Left lung (tissue), 10 donors: ENCODE data around the gene GTF2IRD1. TPM values are rescaled to one million over a fixed set of nuclear protein-coding genes. Genes with fewer than 3 reads are reported as not detected.
"Not testable (repeated sequence)": the region's sequence is repeated elsewhere in the genome, so short reads cannot be mapped to it uniquely, and the experiment has no call there.

Experiments
- ATAC-seq: fragments of 200-7000 bp; cut with Tn5 transposase; one replicate; pipeline ENCODE4 v1.9.1; 2020; ENCODE audit warnings: moderate library complexity
- DNase-seq, 4 donors: peaks; one replicate each; pipeline ENCODE4 v3.0.0-alpha.2; 2013 to 2020
- H3K27ac ChIP-seq, 2 donors: fragments of 200-600 bp; sonication (generic) in 1 of 2; one replicate each; pipeline versions ENCODE4 v1.5.0 to v1.8.0; 2020 to 2021
- H3K27me3 ChIP-seq, 2 donors: fragments of 200-600 bp; sonication (generic) in 1 of 2; one replicate each; pipeline versions ENCODE4 v1.5.0 to v1.8.0; 2020 to 2021
- H3K36me3 ChIP-seq, 2 donors: fragments of 200-600 bp; sonication (generic) in 1 of 2; one replicate each; pipeline versions ENCODE4 v1.5.0 to v1.8.0; 2020 to 2021
- H3K4me1 ChIP-seq, 2 donors: fragments of 200-600 bp; one replicate each; pipeline ENCODE4 v1.8.0; 2021
- H3K4me3 ChIP-seq, 2 donors: fragments of 200-600 bp; sonication (generic) in 1 of 2; one replicate each; pipeline versions ENCODE4 v1.5.0 to v1.8.0; 2020 to 2021; ENCODE audit warnings: mild to moderate bottlenecking in 1 of 2
- H3K9me3 ChIP-seq, 2 donors: fragments of 200-600 bp; sonication (generic) in 1 of 2; one replicate each; pipeline versions ENCODE4 v1.5.0 to v1.8.0; 2020 to 2021
- intact Hi-C, 2 donors: fragments of 100-400 bp; cut with DNase I; formaldehyde crosslinking; loops; one replicate each; pipeline versions ENCODE4 v1.11.2 to v1.14.2; 2022
- polyA plus RNA-seq, 6 donors: library from polyadenylated mRNA; unstranded; fragments of 120-200 nt; gene quantifications; one replicate each; pipeline ENCODE4 v1.2.1, GENCODE V29; 2013; ENCODE audit not compliant: insufficient read length in 6 of 6
- total RNA-seq, 2 donors: library from RNA; stranded (reverse); fragmentation: NEBNext Ultra II Directional; extraction: Animal tissue kit (Norgen Biotek cat#: 25700); gene quantifications; one replicate each; pipeline ENCODE4 v1.2.1, GENCODE V29; 2021
- TF ChIP-seq, protein P1 (sequence below), 2 donors: fragments of 200-600 bp; sonication (generic) in 1 of 2; IDR thresholded peaks; one replicate each; pipeline versions ENCODE4 v1.5.0 to v1.8.0; 2021; ENCODE audit warnings: antibody characterized with exemption in 2 of 2
- donor health status: DM: no; HTN: yes; CAD: no.
- donor health status: DM: no; HTN: no; CAD: no.

GTF2IRD1 gene
- total and polyA plus RNA-seq, 8 donors: 20.8 to 40.2 (median 33.9) TPM

- no peak overlapping the region for H3K27ac ChIP-seq
- no peaks in the 10 kb centered on the region for H3K36me3 ChIP-seq
- no peaks in the 10 kb centered on the region for H3K27me3 ChIP-seq
- H3K9me3 ChIP-seq: no peaks in the 10 kb centered on the region
- ATAC-seq (peak; percentile 45), DNase-seq (peak in 2 of 4 donors; percentile 43 to 64)
- peaks cover 3 to 14% of the 10 kb centered on the region in 2 donors for H3K4me1 ChIP-seq
- TF ChIP-seq, protein P1, sequence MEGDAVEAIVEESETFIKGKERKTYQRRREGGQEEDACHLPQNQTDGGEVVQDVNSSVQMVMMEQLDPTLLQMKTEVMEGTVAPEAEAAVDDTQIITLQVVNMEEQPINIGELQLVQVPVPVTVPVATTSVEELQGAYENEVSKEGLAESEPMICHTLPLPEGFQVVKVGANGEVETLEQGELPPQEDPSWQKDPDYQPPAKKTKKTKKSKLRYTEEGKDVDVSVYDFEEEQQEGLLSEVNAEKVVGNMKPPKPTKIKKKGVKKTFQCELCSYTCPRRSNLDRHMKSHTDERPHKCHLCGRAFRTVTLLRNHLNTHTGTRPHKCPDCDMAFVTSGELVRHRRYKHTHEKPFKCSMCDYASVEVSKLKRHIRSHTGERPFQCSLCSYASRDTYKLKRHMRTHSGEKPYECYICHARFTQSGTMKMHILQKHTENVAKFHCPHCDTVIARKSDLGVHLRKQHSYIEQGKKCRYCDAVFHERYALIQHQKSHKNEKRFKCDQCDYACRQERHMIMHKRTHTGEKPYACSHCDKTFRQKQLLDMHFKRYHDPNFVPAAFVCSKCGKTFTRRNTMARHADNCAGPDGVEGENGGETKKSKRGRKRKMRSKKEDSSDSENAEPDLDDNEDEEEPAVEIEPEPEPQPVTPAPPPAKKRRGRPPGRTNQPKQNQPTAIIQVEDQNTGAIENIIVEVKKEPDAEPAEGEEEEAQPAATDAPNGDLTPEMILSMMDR (IDR thresholded peaks at IDR 0.05): no peak
- intact Hi-C loops: no loop called here
- H3K4me3 ChIP-seq: no peak overlapping the region
These were observed 171.7 kb downstream of the GTF2IRD1 start for GRCh38 chr7:74625446-74625845.

DNA sequence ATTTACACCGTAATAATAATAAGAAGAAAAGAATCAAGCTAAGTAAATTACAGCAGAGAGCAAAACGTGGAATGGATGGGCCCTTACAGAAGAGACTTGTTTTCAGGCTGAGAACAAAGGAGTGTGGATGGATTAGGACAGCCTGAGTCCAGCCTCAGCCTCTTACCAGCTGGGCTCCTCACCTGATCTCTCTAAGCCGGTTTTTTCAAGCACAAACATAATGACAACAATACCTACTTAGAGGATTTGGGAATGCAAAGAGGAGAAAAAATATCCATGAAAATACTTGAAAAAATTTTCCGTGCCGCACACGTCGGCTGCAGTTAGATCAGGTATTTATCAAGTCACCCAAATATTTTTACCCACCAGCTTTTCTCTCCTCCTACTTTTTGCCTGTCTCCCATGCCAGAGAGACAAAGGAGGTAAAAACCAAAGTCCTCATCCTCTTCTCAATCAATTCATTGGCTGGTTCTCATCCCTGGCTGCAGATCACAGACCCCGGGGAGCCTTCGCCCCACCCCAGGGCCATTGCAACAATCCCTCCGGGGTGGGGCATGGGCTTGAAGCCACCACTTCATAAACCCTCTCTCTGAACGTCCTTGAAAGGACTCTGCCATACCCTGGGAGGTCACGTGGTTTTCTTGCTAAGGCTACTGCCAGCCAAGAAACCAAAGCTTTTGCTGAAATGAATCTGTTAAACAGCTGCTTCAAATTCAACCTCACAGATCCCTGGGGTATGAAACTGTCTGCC, 174.1 kb downstream of the GTF2IRD1 start:
- TF ChIP-seq, protein P1 (IDR thresholded peaks at IDR 0.05): no peak
- Histone ChIP-seq H3K9me3 (no peaks in the 10 kb centered on the region), H3K27me3 (no peaks in the 10 kb centered on the region), H3K36me3 (no peaks in the 10 kb centered on the region), H3K4me1 (peaks cover 3 to 14% of the 10 kb centered on the region in 2 donors), H3K27ac (peak overlapping the region; percentile 55 to 67), H3K4me3 (no peak overlapping the region)
- peak; percentile 86 for ATAC-seq
- intact Hi-C loops: no loop called here
- DNase-seq: peak in 3 of 4 donors; percentile 36 to 69 (median 63)

DNA sequence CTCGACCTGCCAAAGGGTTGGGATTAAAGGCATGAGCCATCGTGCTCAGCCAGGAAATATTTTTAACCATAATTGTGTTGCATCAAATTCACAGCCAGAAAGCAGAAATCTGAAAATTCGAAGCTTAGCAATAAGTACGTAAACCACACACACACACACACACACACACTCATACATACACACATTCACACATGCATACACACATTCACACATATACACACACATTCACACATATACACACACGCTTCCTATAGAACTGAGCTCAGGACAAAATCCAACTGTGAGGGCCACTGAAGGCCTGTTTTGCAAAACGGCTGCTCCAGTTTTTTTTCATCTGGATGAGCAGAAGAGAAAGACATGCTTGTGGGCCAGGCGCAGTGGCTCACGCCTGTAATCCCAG, 178.8 kb downstream of the GTF2IRD1 start:
- no peak for DNase-seq
- H3K27ac ChIP-seq: peak overlapping the region in 1 of 2 donors; percentile 19
- H3K9me3 ChIP-seq: no peaks in the 10 kb centered on the region
- no peak for ATAC-seq
- no peak overlapping the region for H3K4me3 ChIP-seq
- H3K36me3 ChIP-seq: no peaks in the 10 kb centered on the region
- TF ChIP-seq, protein P1 (IDR thresholded peaks at IDR 0.05): no peak
- peaks cover 5 to 6% of the 10 kb centered on the region in 2 donors for H3K4me1 ChIP-seq
- H3K27me3 ChIP-seq: no peaks in the 10 kb centered on the region
- intact Hi-C loops: no loop called here

DNA sequence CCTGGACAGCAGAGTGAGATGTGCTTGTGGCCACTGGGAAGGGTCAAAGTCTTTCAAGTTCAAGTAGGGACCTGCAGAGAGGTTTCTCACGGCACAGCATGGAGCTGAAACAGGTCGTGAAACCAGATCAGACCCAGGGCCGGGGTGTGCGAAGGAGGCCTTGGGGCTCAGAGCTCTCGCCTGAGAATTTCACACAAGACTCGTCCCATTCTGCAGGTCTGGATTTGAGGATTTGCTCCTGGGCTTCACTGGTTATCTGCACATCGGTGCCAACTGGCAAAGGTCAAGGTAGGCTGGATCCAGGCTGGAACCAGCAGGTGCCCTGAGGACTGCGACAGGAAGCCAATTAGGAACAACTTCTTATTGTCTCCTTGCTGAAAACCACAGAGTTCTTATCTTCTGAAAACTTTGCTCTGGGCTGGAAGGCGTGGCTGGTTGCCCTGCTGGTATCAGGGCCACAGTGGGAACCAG, 179.8 kb downstream of the GTF2IRD1 start:
- Histone ChIP-seq H3K36me3 (no peaks in the 10 kb centered on the region), H3K9me3 (no peaks in the 10 kb centered on the region), H3K27ac (no peak overlapping the region), H3K4me1 (peaks cover under 1 to 5% of the 10 kb centered on the region in 2 donors), H3K27me3 (no peaks in the 10 kb centered on the region), H3K4me3 (no peak overlapping the region)
- DNase-seq (no peak), ATAC-seq (no peak)
- TF ChIP-seq, protein P1 (IDR thresholded peaks at IDR 0.05): no peak
- intact Hi-C loops: no loop called here

- no peak for DNase-seq
- Histone ChIP-seq H3K9me3 (no peaks in the 10 kb centered on the region), H3K36me3 (no peaks in the 10 kb centered on the region), H3K4me1 (peaks cover 0 to 5% of the 10 kb centered on the region in 2 donors), H3K27me3 (no peaks in the 10 kb centered on the region), H3K4me3 (no peak overlapping the region), H3K27ac (no peak overlapping the region)
- ATAC-seq: no peak
- intact Hi-C loops: no loop called here
- TF ChIP-seq, protein P1 (IDR thresholded peaks at IDR 0.05): no peak
These were observed 184.0 kb downstream of the GTF2IRD1 start for GRCh38 chr7:74637745-74638144.

DNA sequence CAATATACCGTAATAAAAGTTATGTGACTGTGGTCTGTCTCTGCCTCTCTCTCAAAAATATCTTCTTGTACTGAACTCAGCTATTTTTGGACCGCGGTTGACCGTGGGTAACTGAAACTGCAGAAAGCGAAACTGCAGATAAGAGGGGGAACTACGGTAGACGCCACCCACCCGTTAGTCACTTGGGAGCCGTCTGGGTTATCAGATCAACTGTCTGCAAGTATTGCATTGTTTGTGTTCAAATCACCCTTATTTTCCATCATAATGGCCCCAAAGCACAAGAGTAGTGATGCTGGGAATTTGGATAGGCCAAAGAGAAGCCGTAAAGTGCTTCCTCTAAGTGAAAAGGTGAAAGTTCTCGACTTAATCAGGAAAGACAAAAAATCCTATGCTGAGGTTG, 196.3 kb downstream of the GTF2IRD1 start:
- DNase-seq (peak in 1 of 4 donors; percentile 70), ATAC-seq (peak; percentile 90)
- peak overlapping the region in 1 of 2 donors; percentile 25 for H3K4me3 ChIP-seq
- intact Hi-C loops, H3K27me3 ChIP-seq, H3K9me3 ChIP-seq, H3K36me3 ChIP-seq: not testable (repeated sequence)
- peaks cover 0 to 17% of the 10 kb centered on the region in 2 donors for H3K4me1 ChIP-seq
- H3K27ac ChIP-seq: peak overlapping the region in 1 of 2 donors; percentile 65

- intact Hi-C loops, H3K36me3 ChIP-seq, H3K27me3 ChIP-seq, H3K4me3 ChIP-seq, H3K9me3 ChIP-seq, DNase-seq: not testable (repeated sequence)
- H3K27ac ChIP-seq: peak overlapping the region in 1 of 2 donors; percentile 65
- ATAC-seq: peak; percentile 36
- peaks cover 2 to 22% of the 10 kb centered on the region in 2 donors for H3K4me1 ChIP-seq
These were observed 196.9 kb downstream of the GTF2IRD1 start for GRCh38 chr7:74650493-74651132.

DNA sequence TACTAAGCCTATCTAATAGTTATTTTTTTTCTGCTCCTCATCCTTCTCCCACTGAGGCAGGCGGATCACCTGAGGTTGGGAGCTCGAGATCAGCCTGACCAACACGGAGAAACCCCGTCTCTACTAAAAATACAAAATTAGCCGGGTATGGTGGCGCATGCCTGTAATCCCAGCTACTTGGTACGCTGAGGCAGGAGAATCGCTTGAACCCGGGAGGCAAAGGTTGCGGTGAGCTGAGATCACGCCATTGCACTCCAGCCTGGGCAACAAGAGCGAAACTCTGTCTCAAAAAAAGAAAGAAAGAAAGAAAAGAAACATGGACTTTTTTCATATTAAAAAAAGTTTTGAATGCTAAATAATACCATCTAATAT, 197.4 kb downstream of the GTF2IRD1 start:
- H3K4me3 ChIP-seq, H3K27me3 ChIP-seq, DNase-seq, H3K27ac ChIP-seq, intact Hi-C loops, H3K36me3 ChIP-seq, ATAC-seq, H3K9me3 ChIP-seq: not testable (repeated sequence)
- H3K4me1 ChIP-seq: peaks cover 7 to 27% of the 10 kb centered on the region in 2 donors
